HFFc6 (cell line): ENCODE measurements around the gene METTL8. TPM values are rescaled to one million over a fixed set of nuclear protein-coding genes. Genes with fewer than 3 reads are reported as not detected.

ENCODE experiments used
- DNase-seq: peaks from one replicate; pipeline ENCODE4 v3.0.0-alpha.2; 2018
- H3K27ac Mint-ChIP-seq: 2 replicates; pipeline ENCODE4 v1.8.0; 2020; ENCODE audit warnings: mild to moderate bottlenecking, mixed read lengths
- H3K27me3 Mint-ChIP-seq: 2 replicates; pipeline ENCODE4 v1.8.0; 2021; ENCODE audit warnings: mild to moderate bottlenecking, moderate library complexity, mixed read lengths; ENCODE audit not compliant: insufficient read depth
- H3K36me3 Mint-ChIP-seq: 2 replicates; pipeline ENCODE4 v1.8.0; 2021; ENCODE audit warnings: low read depth, mixed read lengths
- H3K4me1 Mint-ChIP-seq: 2 replicates; pipeline ENCODE4 v1.8.0; 2020; ENCODE audit warnings: low read depth, mixed read lengths
- H3K4me3 Mint-ChIP-seq: 2 replicates; pipeline ENCODE4 v1.8.0; 2020; ENCODE audit warnings: mild to moderate bottlenecking, moderate library complexity, mixed read lengths
- H3K9me3 Mint-ChIP-seq: 2 replicates; pipeline ENCODE4 v1.8.0; 2020; ENCODE audit warnings: mild to moderate bottlenecking, mixed read lengths
- CTCF ChIP-seq: fragments of 200-600 bp; sonication (generic); IDR thresholded peaks from 2 replicates; pipeline ENCODE4 v1.5.0; 2021; ENCODE audit warnings: antibody characterized with exemption, mild to moderate bottlenecking
- total RNA-seq, 6 experiments: library from RNA; stranded (reverse); fragmentation: NEBNext Ultra II Directional; extraction: Animal tissue kit (Norgen Biotek cat#: 25700); gene quantifications; 2 replicates in 1 of 6; 3 replicates in 5 of 6; pipeline ENCODE4 v1.2.3, GENCODE V29; 2021

The METTL8 gene
- total RNA-seq, 6 experiments from 2014 or later, result 17.7 to 26.2 (median 22.3) TPM

DNA sequence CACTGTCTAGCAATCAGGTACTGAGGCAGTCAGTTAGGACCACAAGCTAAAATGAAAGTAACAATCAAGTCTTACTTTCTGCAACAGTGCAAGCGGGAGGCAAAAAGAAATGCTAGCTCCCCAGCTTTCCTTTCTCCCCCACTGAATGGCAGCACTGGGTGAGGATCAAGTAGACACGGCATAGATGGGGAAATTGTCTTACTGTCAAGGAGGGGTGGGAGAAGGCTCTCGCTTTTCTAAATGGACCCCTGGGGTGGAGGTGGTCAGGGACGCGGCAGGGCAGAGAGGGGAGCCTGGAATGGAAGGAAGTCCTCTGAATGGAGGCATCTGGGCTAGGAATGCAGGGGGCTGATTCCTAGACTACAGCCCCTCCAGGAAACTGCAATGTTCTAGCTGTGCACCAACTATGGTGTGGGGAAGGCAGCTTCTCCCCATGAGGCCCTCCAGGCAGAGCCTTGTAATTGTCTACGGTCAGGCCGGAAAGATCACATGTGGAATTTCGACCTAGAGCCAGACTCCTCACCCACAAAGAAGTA is 24.3 kb downstream of the METTL8 start:
- no peak for DNase-seq
- H3K9me3 Mint-ChIP-seq, result no peaks in the 10 kb centered on the region
- H3K27me3 Mint-ChIP-seq, result no peaks in the 10 kb centered on the region; the same call in none of the 2 replicates
- peaks cover 20% of the 10 kb centered on the region; the same call in 1 of the 2 replicates for H3K36me3 Mint-ChIP-seq
- TF ChIP-seq CTCF, result no peak
- peaks cover 56% of the 10 kb centered on the region for H3K4me1 Mint-ChIP-seq
- H3K4me3 Mint-ChIP-seq, result peak overlapping the region; percentile 80
- H3K27ac Mint-ChIP-seq, result peak overlapping the region; percentile 82

- no peaks in the 10 kb centered on the region; the same call in 1 of the 2 replicates for H3K27me3 Mint-ChIP-seq
- no peaks in the 10 kb centered on the region for H3K9me3 Mint-ChIP-seq
- H3K4me1 Mint-ChIP-seq, result peaks cover 70% of the 10 kb centered on the region
- H3K4me3 Mint-ChIP-seq, result no peak overlapping the region
- H3K27ac Mint-ChIP-seq, result no peak overlapping the region
- TF ChIP-seq CTCF, result no peak
- H3K36me3 Mint-ChIP-seq, result peaks cover 24% of the 10 kb centered on the region; the same call in 1 of the 2 replicates
- DNase-seq, result no peak
These were observed 26.1 kb downstream of the METTL8 start for GRCh38 chr2:171407676-171408044.

DNA sequence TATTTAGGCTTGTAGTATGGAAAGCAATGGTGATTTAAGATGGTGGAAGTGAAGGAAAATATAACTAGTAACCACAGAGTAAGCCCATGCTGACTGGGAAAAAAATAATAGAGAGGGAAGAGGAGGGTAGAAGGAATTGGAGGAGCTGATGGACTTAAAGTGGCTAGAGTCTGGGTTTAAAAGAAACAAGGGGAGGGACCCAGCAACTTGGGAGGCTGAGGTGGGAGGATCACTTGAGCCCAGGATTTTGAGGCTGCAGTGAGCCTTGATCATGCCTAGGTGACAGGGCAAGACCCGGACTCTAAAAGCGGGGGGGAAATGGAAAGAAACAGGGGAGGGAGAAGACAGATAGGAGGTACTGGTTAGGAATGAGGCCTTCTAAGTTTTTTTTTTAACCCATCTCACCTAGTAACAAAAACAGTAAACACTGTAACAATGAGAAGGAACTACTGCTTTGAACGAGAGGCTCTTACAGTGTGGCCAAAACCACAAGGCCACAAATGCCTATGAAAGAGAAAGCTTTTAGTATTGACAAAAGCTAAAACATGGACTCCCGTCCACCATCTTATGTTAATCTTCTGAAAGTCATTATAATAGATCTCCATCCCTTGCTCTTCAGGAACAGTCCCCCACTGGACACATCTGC is 26.6 kb downstream of the METTL8 start:
- H3K4me1 Mint-ChIP-seq, result peaks cover 66% of the 10 kb centered on the region
- DNase-seq, result no peak

DNA sequence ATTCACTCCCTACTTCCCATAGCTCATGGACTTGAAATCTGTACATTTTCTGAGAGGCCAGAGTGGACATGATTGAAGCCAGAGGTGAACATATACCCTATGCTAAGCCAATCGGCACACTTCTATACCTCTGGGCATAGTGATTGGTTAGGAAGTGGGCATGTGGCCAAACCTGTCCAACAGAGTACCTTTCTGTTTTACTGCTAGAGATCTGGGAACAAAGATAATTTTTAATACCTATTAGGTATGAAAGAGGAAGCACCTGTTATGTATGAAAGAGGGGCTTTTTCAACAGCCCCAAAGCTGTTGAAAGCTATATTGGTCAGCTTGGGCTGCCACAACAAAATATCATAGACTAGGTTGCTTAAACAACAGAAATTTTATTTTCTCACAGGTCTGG is 27.7 kb downstream of the METTL8 start:
- Mint-ChIP-seq H3K4me1 (peaks cover 55% of the 10 kb centered on the region), H3K36me3 (peaks cover 34% of the 10 kb centered on the region), H3K4me3 (no peak overlapping the region), H3K27me3 (no peaks in the 10 kb centered on the region; the same call in 1 of the 2 replicates), H3K9me3 (peaks cover 9% of the 10 kb centered on the region), H3K27ac (no peak overlapping the region)
- no peak for DNase-seq
- no peak for TF ChIP-seq CTCF

More for the DNA sequence above, 26.6 kb downstream of the METTL8 start:
- H3K27me3 Mint-ChIP-seq, result no peaks in the 10 kb centered on the region; the same call in 1 of the 2 replicates
- H3K36me3 Mint-ChIP-seq, result peaks cover 26% of the 10 kb centered on the region
- H3K4me3 Mint-ChIP-seq, result no peak overlapping the region
- no peak overlapping the region for H3K27ac Mint-ChIP-seq
- peaks cover under 1% of the 10 kb centered on the region; the same call in 1 of the 2 replicates for H3K9me3 Mint-ChIP-seq
- no peak for TF ChIP-seq CTCF

DNA sequence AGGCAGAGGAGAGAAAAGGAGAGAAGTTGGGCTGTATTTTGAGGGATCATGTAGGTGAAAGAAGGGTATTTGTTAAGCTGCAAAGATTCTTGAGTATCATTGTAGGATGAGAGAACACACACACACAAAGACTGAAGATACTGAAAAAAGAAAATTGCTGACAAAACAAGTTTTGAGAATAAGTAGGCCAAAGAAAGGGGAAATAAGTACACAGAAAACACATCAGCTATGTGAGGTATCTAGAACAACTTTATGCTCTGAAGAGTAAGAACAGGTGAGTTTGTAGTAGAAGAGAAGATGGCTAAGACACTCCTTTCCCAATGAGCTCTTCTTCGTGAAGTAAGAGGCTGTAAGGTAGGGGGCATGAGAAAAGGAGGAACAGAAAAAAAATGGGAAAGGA is 28.2 kb downstream of the METTL8 start:
- H3K36me3 Mint-ChIP-seq, result peaks cover 34% of the 10 kb centered on the region
- no peak overlapping the region for H3K27ac Mint-ChIP-seq
- no peaks in the 10 kb centered on the region; the same call in 1 of the 2 replicates for H3K27me3 Mint-ChIP-seq
- TF ChIP-seq CTCF, result no peak
- no peak overlapping the region for H3K4me3 Mint-ChIP-seq
- peaks cover 50% of the 10 kb centered on the region for H3K4me1 Mint-ChIP-seq
- peaks cover 9% of the 10 kb centered on the region for H3K9me3 Mint-ChIP-seq
- DNase-seq, result no peak
